Stimulated activated CD4-positive, alpha-beta T cell treated with anti-CD3 and anti-CD28 coated beads, Interleukin-15, amount 100 ng/mL, for 1 hour (primary cell): ENCODE data around the gene WSB1.
"Not testable (repeated sequence)": the region's sequence is repeated elsewhere in the genome, so short reads cannot be mapped to it uniquely, and the experiment has no call there.

Experiments used
- DNase-seq, 2 donors: peaks; one replicate each; pipeline ENCODE4 v3.0.0-alpha.2; 2020; ENCODE audit warnings: low read depth in 1 of 2, low spot score in 1 of 2

The WSB1 gene

GRCh38 chr17:27293898-27294688 lies at the start of gene WSB1:
WSB1 (plus strand) TSS chr17:27294114; CDS start chr17:27294396, 282 bp downstream.
- peak; percentile 86 to 88 for DNase-seq

GRCh38 chr17:27244491-27245223 lies 49.3 kb upstream of the WSB1 start:
- DNase-seq: no peak

GRCh38 chr17:27245230-27245696 lies 48.7 kb upstream of the WSB1 start:
- peak; percentile 4 to 7 for DNase-seq

GRCh38 chr17:27246537-27246936 lies 47.4 kb upstream of the WSB1 start:
- DNase-seq: no peak

- DNase-seq: no peak
Observed at GRCh38 chr17:27247071-27247957, 46.6 kb upstream of the WSB1 start.

- no peak for DNase-seq
Observed at GRCh38 chr17:27247958-27248342, 46.0 kb upstream of the WSB1 start.

GRCh38 chr17:27250791-27251190 lies 43.1 kb upstream of the WSB1 start:
- DNase-seq: not testable (repeated sequence)

GRCh38 chr17:27254802-27255201 lies 39.1 kb upstream of the WSB1 start:
- DNase-seq: not testable (repeated sequence)

GRCh38 chr17:27256225-27257030 lies 37.5 kb upstream of the WSB1 start:
- DNase-seq: no peak

GRCh38 chr17:27257031-27257357 lies 36.9 kb upstream of the WSB1 start:
- no peak for DNase-seq

- no peak for DNase-seq
Observed at GRCh38 chr17:27259356-27259755, 34.6 kb upstream of the WSB1 start.

GRCh38 chr17:27263386-27263785 lies 30.5 kb upstream of the WSB1 start:
- no peak for DNase-seq

GRCh38 chr17:27264068-27264812 lies 29.7 kb upstream of the WSB1 start:
- no peak for DNase-seq

GRCh38 chr17:27265333-27265732 lies 28.6 kb upstream of the WSB1 start:
- no peak for DNase-seq

GRCh38 chr17:27266228-27266627 lies 27.7 kb upstream of the WSB1 start:
- DNase-seq: no peak

- DNase-seq: no peak
Observed at GRCh38 chr17:27268394-27269085, 25.4 kb upstream of the WSB1 start.

- no peak for DNase-seq
Observed at GRCh38 chr17:27269201-27269600, 24.7 kb upstream of the WSB1 start.

- no peak for DNase-seq
Observed at GRCh38 chr17:27269974-27270373, 23.9 kb upstream of the WSB1 start.

- no peak for DNase-seq
Observed at GRCh38 chr17:27276653-27277156, 17.2 kb upstream of the WSB1 start.
